IMR-90 (cell line): ENCODE measurements around the gene DGKB. TPM values are rescaled to one million over a fixed set of nuclear protein-coding genes. Genes with fewer than 3 reads are reported as not detected.

Experiments used
- ATAC-seq: fragments of 200-7000 bp; cut with Tn5 transposase; 2 replicates; pipeline ENCODE4 v1.9.1; 2020; ENCODE audit warnings: low read depth, mild to moderate bottlenecking, moderate library complexity
- BruUV-seq: library from RNA; stranded (reverse); fragments of 400-500 nt; replicated peaks from 2 replicates; lab custom pipeline; 2021; lab: Mats Ljungman, UMichigan
- CTCF ChIA-PET: fragments of 300-600 bp; formaldehyde crosslinking; extraction: SDS; loops from one replicate; lab custom pipeline; 2021; ENCODE audit warnings: antibody characterized with exemption; lab: Yijun Ruan, JAX
- POLR2A ChIA-PET: fragments of 300-600 bp; sonication (Branson Sonifier 250); formaldehyde crosslinking; loops from one replicate; lab custom pipeline; 2022; ENCODE audit warnings: antibody characterized with exemption; ENCODE audit not compliant: unreplicated experiment; lab: Charles Lee
- DNase-seq: peaks from one replicate; pipeline ENCODE4 v3.0.0; 2013
- H2AFZ ChIP-seq: replicated peaks from 2 replicates; pipeline ENCODE3; 2013; ENCODE audit warnings: low read length, mild to moderate bottlenecking; ENCODE audit not compliant: poor library complexity
- H2AK5ac ChIP-seq: 2 replicates; pipeline ENCODE4 v1.6.1; 2013; ENCODE audit warnings: low read depth, low read length, inconsistent platforms
- H2AK9ac ChIP-seq: replicated peaks from 2 replicates; pipeline ENCODE3; 2013; ENCODE audit warnings: mild to moderate bottlenecking, low read depth, low read length, moderate library complexity; ENCODE audit not compliant: poor library complexity
- H2BK120ac ChIP-seq: 2 replicates; pipeline ENCODE4 v1.6.1; 2013; ENCODE audit warnings: low read depth, low read length, inconsistent platforms
- H2BK15ac ChIP-seq: 3 replicates; pipeline ENCODE4 v1.6.1; 2013; ENCODE audit warnings: low read depth, low read length, inconsistent platforms
- H2BK20ac ChIP-seq: 2 replicates; pipeline ENCODE4 v1.6.1; 2013; ENCODE audit warnings: low read depth, mild to moderate bottlenecking, inconsistent platforms, low read length, moderate library complexity
- H2BK5ac ChIP-seq: 2 replicates; pipeline ENCODE4 v1.6.1; 2013; ENCODE audit warnings: mild to moderate bottlenecking, low read depth, low read length, inconsistent platforms; ENCODE audit not compliant: poor library complexity, severe bottlenecking
- H3K14ac ChIP-seq: replicated peaks from 2 replicates; pipeline ENCODE4 v1.6.1; 2013; ENCODE audit warnings: low read depth, low read length, inconsistent platforms
- H3K18ac ChIP-seq: 2 replicates; pipeline ENCODE4 v1.6.1; 2013; ENCODE audit warnings: low read depth, low read length, control low read depth
- H3K23ac ChIP-seq: 2 replicates; pipeline ENCODE4 v1.6.1; 2013; ENCODE audit warnings: low read depth, low read length, inconsistent platforms
- H3K27ac ChIP-seq: 2 replicates; pipeline ENCODE4 v1.5.1; 2013; ENCODE audit warnings: mild to moderate bottlenecking, control low read depth, low read length; ENCODE audit not compliant: insufficient read depth
- H3K27me3 ChIP-seq: 2 replicates; pipeline ENCODE4 v1.6.1; 2013; ENCODE audit warnings: low read length; ENCODE audit not compliant: control insufficient read depth, insufficient read depth
- H3K36me3 ChIP-seq: 2 replicates; pipeline ENCODE4 v1.6.1; 2013; ENCODE audit warnings: low read length, mixed read lengths; ENCODE audit not compliant: control insufficient read depth, insufficient read depth
- H3K4ac ChIP-seq: 2 replicates; pipeline ENCODE4 v1.6.1; 2013; ENCODE audit warnings: low read depth, low read length, inconsistent platforms
- H3K4me1 ChIP-seq: 2 replicates; pipeline ENCODE4 v1.6.1; 2013; ENCODE audit warnings: low read length, mixed read lengths; ENCODE audit not compliant: control insufficient read depth, insufficient read depth
- H3K4me2 ChIP-seq: 2 replicates; pipeline ENCODE4 v1.6.1; 2013; ENCODE audit warnings: low read depth, mild to moderate bottlenecking, control low read depth, low read length, moderate library complexity
- H3K4me3 ChIP-seq: 2 replicates; pipeline ENCODE4 v1.5.1; 2013; ENCODE audit warnings: low read depth, mild to moderate bottlenecking, control low read depth, low read length, moderate library complexity; ENCODE audit not compliant: insufficient read depth
- H3K56ac ChIP-seq: 2 replicates; pipeline ENCODE4 v1.6.1; 2013; ENCODE audit warnings: low read length, inconsistent platforms; ENCODE audit not compliant: insufficient read depth; ENCODE audit errors: extremely low read depth
- H3K79me1 ChIP-seq, 2 experiments: 2 replicates each; pipeline ENCODE4 v1.6.1; 2013; ENCODE audit warnings: low read length in 2 of 2, inconsistent platforms in 1 of 2, low read depth in 1 of 2
- H3K9ac ChIP-seq: 2 replicates; pipeline ENCODE4 v1.6.1; 2013; ENCODE audit warnings: low read depth, low read length, control low read depth
- H3K9me1 ChIP-seq: 2 replicates; pipeline ENCODE4 v1.6.1; 2013; ENCODE audit warnings: low read length, inconsistent platforms; ENCODE audit not compliant: insufficient read depth
- H3K9me3 ChIP-seq: 2 replicates; pipeline ENCODE4 v1.6.1; 2013; ENCODE audit warnings: low read length; ENCODE audit not compliant: control insufficient read depth, insufficient read depth
- H4K20me1 ChIP-seq: 2 replicates; pipeline ENCODE4 v1.6.1; 2013; ENCODE audit warnings: low read length, inconsistent platforms; ENCODE audit not compliant: insufficient read depth
- H4K5ac ChIP-seq: 2 replicates; pipeline ENCODE4 v1.6.1; 2013; ENCODE audit warnings: mild to moderate bottlenecking, low read depth, low read length, control low read depth
- H4K8ac ChIP-seq, 2 experiments: 2 replicates each; pipeline ENCODE4 v1.6.1; 2013; ENCODE audit warnings: low read depth in 2 of 2, low read length in 2 of 2, control low read depth in 1 of 2, inconsistent platforms in 1 of 2
- H4K91ac ChIP-seq: 2 replicates; pipeline ENCODE4 v1.6.1; 2013; ENCODE audit warnings: low read depth, low read length, inconsistent platforms; ENCODE audit not compliant: insufficient read depth
- CEBPB ChIP-seq: IDR thresholded peaks from 2 replicates; pipeline ENCODE4 v1.6.1; 2012; ENCODE audit warnings: low read depth, low read length, improper control_type of control experiment
- MAZ ChIP-seq: IDR thresholded peaks from 2 replicates; pipeline ENCODE4 v1.6.1; 2012; ENCODE audit warnings: low read depth, mild to moderate bottlenecking, low read length, improper control_type of control experiment, moderate library complexity, borderline replicate concordance
- RAD21 ChIP-seq: IDR thresholded peaks from 2 replicates; pipeline ENCODE4 v1.6.1; 2012; ENCODE audit warnings: low read length, improper control_type of control experiment
- RCOR1 ChIP-seq: IDR thresholded peaks from 2 replicates; pipeline ENCODE4 v1.6.1; 2012; ENCODE audit warnings: mild to moderate bottlenecking, low read length, improper control_type of control experiment; ENCODE audit not compliant: insufficient replicate concordance
- WGBS, 2 experiments: methylation state at CpG; one replicate each; pipeline versions ENCODE4 v1.1.5 to v1.1.7; 2013; ENCODE audit warnings: missing lambda C conversion rate in 2 of 2; ENCODE audit not compliant: insufficient read length in 1 of 2; ENCODE audit errors: extremely low coverage in 2 of 2; 5-methylcytosine and 5-hydroxymethylcytosine counted together
- dilution Hi-C: fragments of 300-500 bp; cut with HindIII; formaldehyde crosslinking; loops from one replicate; pipeline ENCODE4 v1.14.3; 2018; ENCODE audit warnings: low sequenced_read_pairs; ENCODE audit not compliant: unreplicated experiment
- in situ Hi-C: fragments of 300-500 bp; cut with MboI; formaldehyde crosslinking; loops from 3 replicates; pipeline ENCODE4 v1.14.3; 2019; ENCODE audit warnings: low sequenced_read_pairs, inconsistent platforms, mixed read lengths
- intact Hi-C: fragments of 100-400 bp; cut with micrococcal nuclease; formaldehyde crosslinking; loops from 2 replicates; pipeline ENCODE4 v1.10.0; 2022
- polyA plus RNA-seq, 3 experiments: library from polyadenylated mRNA; depleted of rRNA; stranded (reverse); fragments of >200 nt; gene quantifications; 2 replicates each; pipeline ENCODE4 v1.2.3, GENCODE V29; 2012; ENCODE audit warnings: low replicate concordance in 1 of 3
- total RNA-seq: library from RNA; depleted of rRNA; stranded (reverse); fragments of >200 nt; gene quantifications from 2 replicates; pipeline ENCODE4 v1.2.3, GENCODE V29; 2012

Gene DGKB
- total and polyA plus RNA-seq, 2 of the 4 experiments (the other 2 are of a cell fraction), result not detected

GRCh38 chr7:14685167-14685566 is 217.4 kb downstream of the DGKB start:
- CTCF ChIA-PET, result no interaction called here
- in situ Hi-C loops, result no loop called here
- H3K4ac ChIP-seq, result no peak overlapping the region

More at GRCh38 chr7:14685167-14685566, 217.4 kb downstream of the DGKB start:
- WGBS, 2 experiments, result no CpG with 5 or more reads among the region's 7 CpGs
- no peak overlapping the region for H2AK9ac ChIP-seq
- H2BK15ac ChIP-seq, result no peak overlapping the region
- no peaks in the 10 kb centered on the region for H3K36me3 ChIP-seq
- no peaks in the 10 kb centered on the region for H3K79me1 ChIP-seq
- no peaks in the 10 kb centered on the region for H3K9me1 ChIP-seq
- H4K8ac ChIP-seq, result no peak overlapping the region
- no peak overlapping the region for H3K27ac ChIP-seq
- no peak for TF ChIP-seq MAZ
- no peak for TF ChIP-seq CEBPB
- no peak for TF ChIP-seq RAD21
- TF ChIP-seq RCOR1, result no peak
- no peaks in the 10 kb centered on the region for H3K4me1 ChIP-seq
- intact Hi-C loops (loop anchor here (10.0 kb wide), 1 partner anchor 200 kb away; no protein-coding TSS in a partner anchor), dilution Hi-C loops (no loop called here)
- no peaks in the 10 kb centered on the region for H3K9me3 ChIP-seq
- DNase-seq, result no peak
- no peak overlapping the region for H3K14ac ChIP-seq
- ATAC-seq, result no peak
- H3K56ac ChIP-seq, result no peak overlapping the region
- POLR2A ChIA-PET, result no interaction called here
- H2AK5ac ChIP-seq, result no peak overlapping the region
- H3K27me3 ChIP-seq, result no peaks in the 10 kb centered on the region
- no peak overlapping the region for H3K4me3 ChIP-seq
- H3K18ac ChIP-seq, result no peak overlapping the region
- H3K9ac ChIP-seq, result no peak overlapping the region
- no peak overlapping the region for H3K23ac ChIP-seq
- no peak overlapping the region for H2BK120ac ChIP-seq
- H4K5ac ChIP-seq, result no peak overlapping the region
- H2BK5ac ChIP-seq, result no peak overlapping the region
- H4K91ac ChIP-seq, result no peak overlapping the region
- BruUV-seq, result no TSS peak
- no peak overlapping the region for H2AFZ ChIP-seq
- H4K20me1 ChIP-seq, result no peaks in the 10 kb centered on the region
- no peak overlapping the region for H2BK20ac ChIP-seq
- H3K4me2 ChIP-seq, result no peak overlapping the region
